ENCODE data around the gene NHERF1.

Gene NHERF1

DNA sequence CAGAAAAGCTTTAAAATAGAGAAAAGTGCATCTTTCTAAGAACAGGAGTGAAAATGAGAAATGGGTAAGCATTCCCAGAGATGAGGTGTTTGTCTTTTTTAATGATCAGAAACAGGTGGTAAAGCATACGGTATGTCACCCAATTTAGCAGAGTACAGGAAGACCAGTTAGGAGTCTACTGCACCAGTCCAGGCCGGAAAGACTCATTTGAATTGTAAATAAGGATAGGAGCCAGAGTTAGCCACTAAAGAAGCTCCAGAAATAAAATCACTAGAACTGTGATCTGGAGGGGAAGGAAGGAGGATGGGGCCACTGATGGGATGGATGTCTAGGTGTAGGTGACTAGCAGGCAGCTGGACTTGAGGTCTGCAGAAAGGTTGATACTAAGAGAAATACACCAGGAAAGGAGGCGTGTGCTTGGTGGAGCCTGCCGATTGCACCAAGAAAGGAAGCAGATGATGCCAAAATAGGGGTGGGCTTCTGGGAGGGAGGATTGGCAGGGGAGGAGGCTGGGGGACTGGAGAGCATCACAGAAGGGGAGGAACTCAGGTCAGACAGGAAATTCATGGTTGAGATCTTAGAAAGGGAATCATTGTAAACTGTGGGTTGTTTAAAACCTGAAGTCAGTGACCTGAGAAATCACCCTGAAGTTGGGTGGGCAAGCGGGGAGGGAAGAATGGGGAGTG, 35.8 kb downstream of the NHERF1 start:
- no peak for DNase-seq (ENCODE audit: low read depth in 2 of 2)

DNA sequence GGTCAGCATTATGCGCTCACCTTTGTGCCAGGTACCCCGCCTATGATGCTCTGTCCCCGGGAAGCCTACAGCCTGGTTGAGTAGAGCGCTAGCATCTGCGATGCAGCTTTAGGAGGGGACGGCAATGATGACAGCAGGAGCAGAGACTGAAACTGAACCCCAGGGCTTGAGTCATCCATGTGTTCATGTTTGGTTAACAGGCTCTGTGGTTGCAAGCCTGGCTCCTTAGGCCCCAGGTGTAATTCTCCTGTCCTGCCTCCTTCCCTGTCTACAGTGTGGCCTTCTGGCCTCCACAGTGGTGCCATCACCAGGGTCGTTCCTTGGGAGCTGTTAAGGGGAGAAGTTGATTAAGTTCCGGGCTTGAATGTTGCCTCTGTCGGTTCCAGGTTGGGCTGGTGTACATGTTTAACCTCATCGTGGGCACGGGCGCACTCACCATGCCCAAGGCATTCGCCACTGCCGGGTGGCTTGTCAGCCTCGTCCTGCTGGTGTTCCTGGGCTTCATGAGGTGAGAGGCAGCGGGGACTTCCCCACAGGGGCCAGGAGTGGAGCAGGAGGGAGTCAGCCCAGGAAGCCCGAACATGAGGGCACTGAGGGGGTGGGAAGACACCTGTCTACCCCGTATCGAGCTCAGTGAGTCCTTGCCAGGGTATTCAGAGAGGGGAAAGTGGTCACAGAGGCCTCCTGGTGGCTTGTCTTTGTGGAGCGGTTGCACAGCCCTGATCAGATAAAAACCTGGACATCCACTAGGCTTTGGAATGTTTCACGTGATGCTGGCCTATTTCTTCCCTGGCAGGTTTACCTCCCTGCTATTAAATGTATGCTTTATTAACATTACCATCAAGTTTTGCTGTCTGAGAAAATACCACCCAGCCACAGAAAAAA, 36.9 kb downstream of the NHERF1 start:
- DNase-seq (ENCODE audit: low read depth in 2 of 2), result no peak

DNA sequence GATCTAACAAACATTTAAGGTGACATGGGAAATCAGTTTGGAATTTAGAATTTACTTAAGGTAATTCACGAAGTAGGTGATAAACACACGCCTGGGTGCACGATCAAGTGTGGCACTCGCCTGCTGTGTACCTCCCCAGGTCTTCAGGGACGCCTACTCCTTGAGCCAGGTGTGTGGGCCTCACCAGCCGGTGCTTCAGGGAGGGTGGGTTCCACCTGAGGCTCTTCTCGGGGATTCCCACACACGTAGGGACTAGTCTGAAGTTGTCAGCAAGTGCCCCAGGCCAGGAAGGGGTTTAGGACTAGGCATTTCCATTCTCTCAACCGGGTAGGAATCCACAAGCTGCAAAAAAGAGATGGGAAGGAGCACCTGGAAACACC, 37.5 kb downstream of the NHERF1 start:
- DNase-seq (ENCODE audit: low read depth in 2 of 2), result no peak

DNA sequence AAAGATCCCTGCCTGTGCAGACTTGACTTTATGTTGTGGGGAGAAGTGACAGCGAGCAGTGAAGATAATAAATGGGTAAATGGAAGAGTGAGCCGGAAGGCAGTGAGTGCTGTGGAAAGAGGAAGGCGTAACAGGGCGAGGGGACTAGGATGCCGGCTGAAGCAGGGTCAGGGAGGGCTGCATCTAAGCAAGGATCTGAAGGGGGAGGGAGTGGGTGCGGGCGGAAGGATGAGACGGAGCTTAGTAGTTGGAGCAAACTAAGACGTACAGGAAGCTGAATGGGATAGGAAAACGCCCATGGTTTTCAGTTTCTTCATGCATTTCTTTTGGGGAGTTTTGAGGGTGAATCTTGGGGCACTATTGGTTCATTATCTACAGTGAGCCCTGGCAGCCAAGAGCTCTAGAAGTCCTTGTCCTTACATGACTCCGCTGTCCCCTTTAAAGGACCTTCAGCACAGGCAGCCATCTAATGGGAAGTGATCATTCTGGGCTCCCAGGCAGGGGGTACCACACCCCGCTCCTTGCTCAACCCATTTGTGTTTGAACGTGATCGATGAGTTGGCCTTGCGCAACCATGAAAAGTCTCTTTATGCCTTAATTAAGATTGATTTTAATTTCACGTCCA, 38.1 kb downstream of the NHERF1 start:
- DNase-seq (ENCODE audit: low read depth in 2 of 2), result no peak

DNA sequence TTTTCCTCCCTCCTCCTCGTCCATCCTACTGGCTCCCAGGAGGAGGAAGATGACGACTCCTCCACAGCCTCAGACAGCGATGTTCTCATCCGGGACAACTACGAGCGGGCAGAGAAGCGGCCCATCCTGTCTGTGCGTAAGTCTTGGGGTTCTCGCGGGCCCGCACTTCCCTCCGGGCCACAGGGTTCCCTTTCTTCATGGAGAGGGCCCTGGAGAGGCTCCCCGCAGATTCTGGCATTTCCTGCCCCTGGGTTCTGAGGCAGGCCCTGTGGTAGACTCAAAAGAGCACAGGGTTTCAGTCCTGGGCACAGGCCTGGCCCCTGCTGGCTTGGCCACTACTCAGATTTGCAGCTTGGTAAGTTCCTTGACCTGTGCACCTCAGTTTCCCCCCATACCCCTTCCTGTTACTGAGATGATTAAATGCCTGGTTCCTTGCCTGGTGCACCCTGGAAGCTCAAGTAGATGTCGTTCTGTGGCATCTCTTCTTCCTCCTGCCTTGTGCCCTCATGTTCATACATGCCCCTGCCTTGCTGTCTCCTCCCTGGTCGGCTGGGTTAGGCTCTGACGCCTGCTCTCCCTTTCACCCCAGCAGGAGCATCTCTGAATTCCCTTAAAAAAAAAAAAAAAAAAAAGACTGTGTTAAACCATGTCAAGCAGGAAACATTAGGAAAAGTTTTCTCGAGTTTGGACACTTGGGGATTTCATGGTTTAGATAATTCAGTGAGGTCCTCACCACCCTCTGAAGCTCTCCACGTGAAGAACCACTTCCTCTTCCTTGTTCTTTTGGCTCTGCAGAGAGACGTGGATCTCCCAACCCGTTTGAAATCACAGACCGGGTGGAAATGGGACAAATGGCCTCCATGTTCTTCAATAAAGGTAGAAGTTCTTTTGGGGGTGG, 42.0 kb downstream of the NHERF1 start:
- no peak for DNase-seq (ENCODE audit: low read depth in 2 of 2)

DNA sequence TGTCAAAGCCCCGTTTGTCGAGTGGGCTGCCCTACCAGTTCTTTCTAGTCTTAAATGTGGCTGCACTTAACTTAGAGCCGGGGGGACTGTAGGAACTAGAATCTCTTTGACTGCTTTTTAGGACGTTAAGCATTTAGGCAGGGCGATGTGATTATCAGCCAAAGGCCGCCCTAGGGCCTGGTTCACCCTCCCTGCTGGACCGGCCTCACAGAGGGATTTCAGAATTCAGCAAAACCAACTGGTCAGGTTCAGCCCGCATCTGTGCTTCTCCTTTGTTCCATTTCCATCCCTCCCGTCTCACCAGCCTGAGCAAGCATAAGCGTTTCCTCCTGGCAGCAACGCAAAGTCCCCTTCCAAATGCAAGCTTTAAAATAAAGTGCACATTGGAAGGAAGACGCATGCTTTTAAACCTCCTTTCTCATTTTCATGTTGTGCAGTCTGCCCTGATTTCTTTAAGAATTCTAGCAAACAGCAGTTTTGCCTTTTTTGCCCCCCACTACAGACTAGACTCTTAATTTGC, 44.2 kb downstream of the NHERF1 start:
- no peak for DNase-seq (ENCODE audit: low read depth in 2 of 2)

DNA sequence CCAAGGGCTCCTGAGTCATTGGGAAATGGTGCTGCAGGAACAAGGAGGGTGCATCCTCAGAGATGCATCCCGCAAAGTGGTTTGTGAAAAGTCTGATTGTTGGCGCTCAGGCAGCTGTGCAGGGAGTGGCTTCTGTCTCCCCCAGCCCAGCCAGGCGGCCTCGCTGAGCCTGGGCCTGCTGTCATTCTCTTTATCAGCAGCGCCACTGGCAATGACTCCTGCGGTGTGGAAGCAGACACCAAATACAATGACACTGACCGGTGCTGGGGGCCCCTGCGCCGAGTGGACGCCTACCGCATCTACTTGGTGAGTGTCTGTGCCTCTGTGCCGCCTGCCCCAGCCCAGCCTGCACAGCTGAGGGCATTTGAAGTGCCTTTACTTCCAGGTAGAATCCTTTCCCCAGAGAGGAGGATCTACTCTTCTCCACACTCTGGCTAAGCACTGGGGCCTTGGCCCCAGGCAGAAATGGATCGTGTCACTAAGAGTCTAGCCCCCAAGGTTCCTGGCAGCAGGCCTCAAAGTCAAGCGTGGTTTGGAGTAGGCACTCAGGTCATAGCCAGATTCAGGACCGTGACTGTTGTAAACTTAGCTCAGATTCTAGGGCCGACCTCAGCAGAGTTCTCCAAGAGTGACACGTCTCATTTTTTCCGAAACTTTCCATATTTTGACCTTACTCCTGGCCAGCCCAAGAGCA, 47.0 kb downstream of the NHERF1 start:
- no peak for DNase-seq (ENCODE audit: low read depth in 2 of 2)

DNA sequence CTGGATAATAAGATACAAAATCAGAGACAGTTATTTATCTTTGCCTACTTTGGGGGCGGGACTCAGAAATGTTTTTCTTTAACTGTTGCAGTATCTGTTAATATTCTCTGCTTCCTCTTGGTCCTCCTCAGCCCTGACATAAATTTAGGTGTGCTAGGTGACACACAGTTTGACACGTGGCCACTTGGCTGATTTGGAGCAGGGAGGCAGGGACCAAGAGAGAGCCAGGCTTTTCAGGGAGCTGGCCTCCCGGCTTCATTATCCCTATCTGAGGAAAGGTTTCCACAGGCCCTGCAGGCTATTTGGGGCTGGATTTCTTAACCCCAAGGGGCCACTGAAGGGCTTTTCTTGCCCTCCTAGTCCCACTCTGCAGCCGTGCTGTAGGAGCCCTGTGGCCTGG, 47.8 kb downstream of the NHERF1 start:
- DNase-seq (ENCODE audit: low read depth in 2 of 2), result no peak

DNA sequence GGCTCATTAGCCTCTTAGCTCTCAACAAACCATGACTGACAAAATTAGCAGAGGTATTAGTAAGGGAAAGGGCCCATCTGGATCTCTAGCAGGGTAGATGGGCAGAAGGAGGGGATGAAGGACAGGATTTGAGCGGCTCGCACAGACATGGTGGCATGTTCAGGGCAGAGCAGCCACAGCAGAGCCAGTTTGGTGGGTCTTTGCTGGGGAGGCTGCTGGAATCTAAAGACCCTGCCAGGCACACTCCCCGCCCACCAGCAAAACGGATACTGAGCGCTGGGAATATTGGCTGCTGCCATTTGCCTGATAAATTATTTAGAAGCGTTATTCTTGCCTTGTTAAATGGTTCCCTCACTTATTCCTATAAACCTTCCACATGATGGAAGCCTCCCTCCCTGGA, 48.4 kb downstream of the NHERF1 start:
- DNase-seq (ENCODE audit: low read depth in 2 of 2), result no peak

DNA sequence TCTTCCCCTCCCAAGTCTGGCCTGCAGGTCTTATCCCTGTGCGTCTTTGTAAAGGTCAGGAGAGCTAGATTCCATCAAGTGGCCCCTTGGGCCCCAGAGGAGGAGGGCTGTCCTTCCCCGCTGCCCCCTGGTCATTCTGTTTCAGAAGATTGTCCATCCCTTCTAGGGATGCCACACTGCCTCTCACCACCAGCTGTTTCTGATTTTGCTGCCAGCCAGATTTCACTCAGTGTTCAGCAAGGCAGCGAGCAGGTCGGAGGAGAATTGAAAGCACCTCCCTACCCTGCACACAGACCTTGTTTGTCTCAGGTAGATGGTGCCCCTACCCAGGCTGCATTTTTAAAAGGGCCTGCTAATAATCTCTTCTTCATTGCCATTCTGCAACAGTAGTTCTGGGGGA, 49.4 kb downstream of the NHERF1 start:
- DNase-seq (ENCODE audit: low read depth in 2 of 2), result no peak

DNA sequence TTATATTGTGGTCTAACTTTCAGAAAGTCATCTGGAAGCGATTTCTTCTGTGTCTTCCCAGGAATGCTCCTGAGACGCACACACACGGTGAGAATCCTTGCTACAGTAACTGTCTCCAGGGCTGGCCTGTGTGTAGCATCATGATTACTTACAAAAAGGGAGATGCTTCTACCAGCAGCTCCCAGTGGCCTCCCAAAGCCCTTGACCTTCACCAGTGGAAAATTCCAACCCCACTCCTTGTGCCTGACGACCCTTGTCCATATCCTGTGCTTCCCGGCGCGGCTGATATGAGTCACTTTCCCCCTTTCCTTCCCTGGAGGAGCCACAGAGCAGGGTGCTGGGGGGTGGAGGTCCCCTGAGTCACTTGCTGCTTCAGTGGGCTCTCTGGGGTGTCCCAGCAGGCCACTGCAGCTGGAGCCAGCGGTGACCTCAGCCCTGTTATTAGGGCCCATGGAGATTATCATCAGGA, 49.8 kb downstream of the NHERF1 start:
- DNase-seq (ENCODE audit: low read depth in 2 of 2), result no peak

DNA sequence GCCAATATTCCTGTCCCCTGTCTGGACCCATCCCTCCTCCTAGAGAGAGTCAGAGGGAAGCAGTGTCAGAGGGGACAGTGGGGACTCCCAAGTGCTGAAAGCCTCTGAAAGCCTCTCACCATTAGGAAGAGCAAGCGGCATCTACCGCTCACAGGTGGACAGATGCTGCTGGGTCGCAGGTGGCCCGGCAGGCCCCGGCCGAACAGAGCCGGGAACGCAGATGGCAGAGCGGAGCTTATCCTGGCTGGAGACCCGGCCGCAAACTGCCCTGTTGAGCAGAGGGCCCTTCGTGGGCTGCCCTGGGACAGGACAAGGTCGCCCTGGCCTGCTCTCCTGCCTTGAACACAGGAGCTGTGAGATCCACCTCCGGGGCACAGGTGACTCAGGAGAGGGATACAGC, 50.7 kb downstream of the NHERF1 start:
- no peak for DNase-seq (ENCODE audit: low read depth in 2 of 2)

DNA sequence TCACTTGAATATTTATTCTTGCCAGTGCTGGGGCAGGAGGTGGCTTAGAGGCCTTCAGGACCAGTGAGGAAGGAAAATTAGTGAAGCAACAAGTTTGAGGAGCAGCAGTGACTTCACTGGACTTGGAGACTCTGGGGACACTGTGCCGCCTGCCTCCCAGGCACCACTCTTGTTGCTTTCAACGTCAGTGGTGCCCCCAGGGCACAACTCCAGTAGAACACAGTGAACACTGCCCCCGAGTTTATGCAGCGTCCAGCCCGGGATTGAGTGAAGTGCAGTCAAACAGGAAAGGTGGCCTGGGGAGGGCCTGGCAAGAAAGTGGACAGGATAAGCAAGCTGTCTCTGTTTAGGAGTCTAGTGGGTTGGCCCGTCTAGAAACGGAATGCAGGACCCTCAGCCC, 52.1 kb downstream of the NHERF1 start:
- DNase-seq (ENCODE audit: low read depth in 2 of 2), result no peak

DNA sequence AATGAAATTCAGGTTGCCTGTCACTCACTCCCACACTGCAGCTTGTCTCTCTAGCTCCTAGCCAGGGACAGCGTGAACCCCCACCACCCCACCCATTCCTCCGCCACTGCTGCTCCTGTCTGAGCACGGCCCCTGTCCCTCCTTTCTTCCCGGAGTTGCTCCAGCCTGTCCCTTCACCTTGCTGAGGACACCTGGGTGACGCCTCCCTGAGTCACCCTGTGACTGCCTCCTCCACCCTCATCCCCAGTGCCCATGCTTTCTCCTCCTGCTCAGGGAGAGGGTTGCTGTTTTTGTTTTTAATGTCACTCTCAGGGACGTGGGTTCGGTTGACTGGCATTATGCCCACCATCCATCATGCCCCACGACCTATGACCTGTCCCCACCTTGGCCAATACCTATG, 53.5 kb downstream of the NHERF1 start:
- no peak for DNase-seq (ENCODE audit: low read depth in 2 of 2)

DNA sequence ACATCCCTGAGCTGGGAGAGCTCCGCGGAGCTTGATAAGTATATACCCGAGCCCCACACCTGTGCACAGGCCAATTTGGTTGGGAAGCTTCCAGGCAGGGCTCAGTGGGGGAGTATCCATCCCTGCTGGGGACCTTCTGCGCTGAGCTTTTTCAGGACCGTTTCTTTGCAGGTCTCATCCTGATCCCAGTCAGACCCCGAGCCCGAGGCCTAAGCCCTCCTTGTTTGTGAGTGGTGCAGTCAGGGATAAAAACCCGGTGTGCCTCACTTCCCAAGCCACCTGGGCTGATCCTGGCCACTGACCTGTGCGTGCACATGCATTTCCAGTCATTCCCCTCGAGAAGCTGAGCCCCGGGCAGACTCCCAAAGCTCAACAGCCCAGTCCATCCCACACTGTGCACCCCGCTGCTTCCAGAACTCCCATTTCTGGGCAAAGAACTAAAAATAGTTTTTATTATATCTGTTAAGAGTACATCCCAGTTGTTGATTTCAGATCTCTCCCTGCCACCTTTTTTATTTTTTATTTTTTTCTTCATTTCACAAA, 55.0 kb downstream of the NHERF1 start:
- no peak for DNase-seq (ENCODE audit: low read depth in 2 of 2)

DNA sequence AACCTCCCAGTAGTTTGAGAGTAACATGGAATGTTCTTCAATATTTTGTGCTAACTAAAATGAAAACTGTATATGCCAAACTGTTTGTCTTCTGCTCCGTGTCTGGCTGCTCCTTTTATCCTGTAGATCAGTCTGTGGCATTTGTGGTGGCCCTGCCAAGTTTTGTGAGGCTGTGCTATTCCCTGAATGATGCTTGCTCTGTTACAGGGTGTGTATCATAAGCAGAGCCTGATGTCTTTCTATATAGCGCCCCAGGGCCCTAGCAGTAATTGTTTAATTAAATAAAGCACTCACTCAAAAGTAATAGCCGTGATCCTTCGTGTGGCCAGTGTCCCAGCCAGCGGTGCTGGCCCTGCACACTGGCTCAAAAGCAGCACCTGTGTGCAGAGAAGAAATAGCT, 55.5 kb downstream of the NHERF1 start:
- no peak for DNase-seq (ENCODE audit: low read depth in 2 of 2)

DNA sequence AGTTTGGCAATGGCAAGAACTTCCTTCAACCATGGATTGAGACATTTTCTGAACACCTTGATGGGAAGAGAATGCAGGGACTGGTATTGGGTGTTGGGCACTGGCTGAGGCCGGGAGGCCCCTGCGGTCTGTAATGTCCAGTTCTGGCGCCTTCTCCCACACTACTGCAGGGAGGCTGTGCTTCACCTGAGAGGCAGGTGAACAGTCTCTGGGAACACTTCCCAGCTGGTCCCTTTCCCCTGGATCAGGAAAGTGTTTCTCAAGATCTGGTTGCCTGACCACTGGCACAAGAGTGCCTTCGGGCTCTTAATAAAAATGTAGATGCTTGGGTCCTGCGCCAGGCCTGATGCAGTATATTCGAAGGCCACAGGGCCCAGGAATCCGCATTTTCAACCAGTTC, 56.3 kb downstream of the NHERF1 start:
- DNase-seq (ENCODE audit: low read depth in 2 of 2), result no peak

DNA sequence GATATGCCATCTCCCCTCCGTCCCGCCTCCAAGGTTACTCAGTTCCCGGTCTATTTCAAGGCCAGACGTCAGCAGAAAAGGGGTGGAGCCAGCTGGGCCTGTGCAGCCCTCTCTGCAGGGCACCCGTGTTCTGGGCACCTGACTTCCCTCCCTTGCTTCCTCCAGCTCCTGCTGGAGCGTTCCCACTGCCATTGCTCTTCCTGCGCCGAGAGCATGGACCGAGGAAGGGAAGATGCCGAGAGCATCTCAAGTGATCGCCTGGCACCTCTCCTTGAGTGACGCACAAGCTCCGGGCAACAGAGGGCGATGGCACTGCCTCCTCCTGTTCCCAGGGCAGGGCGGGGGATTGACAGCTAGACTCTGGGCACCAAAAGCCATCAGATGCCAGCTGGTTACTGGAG, 57.2 kb downstream of the NHERF1 start:
- DNase-seq (ENCODE audit: low read depth in 2 of 2), result no peak

DNA sequence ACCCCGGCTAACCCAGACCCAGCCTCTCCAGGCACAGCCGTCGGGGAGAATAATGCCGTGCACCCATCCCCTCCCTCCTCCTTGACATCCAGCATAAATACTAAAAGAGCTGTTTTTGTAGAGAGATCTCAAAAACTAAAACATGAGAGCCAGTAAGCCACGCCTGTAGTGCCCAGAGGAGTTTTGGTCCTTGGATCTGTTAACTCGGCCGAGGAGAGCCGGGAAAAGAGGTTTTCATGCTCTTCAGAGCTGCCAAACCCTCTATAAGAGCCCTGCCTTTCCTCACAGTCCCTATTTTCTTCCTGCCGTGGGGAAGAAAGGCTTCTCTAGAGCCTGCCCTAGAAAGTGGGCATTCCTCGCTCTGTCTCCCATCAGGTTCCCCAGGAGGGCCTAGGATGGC, 57.9 kb downstream of the NHERF1 start:
- DNase-seq (ENCODE audit: low read depth in 2 of 2), result no peak

DNA sequence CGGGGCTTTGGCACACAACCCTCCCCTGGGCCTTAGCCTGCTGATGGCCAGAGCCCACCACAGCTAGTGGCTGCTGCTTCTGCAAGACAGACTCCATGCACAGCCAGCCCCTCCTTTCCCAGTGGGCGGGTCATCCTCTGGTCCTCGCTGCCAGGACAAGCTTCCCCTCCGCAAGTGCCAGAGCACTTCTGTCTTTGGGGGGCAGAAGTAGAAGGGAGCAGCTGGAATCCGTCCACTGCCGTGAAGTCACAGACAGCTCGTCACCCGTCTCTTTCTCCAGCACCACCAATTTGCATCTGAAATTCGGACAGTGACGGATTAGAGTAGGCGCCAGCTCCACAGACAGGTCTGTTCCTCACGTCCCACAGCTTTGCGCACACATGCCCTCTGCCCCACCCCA, 59.0 kb downstream of the NHERF1 start:
- DNase-seq (ENCODE audit: low read depth in 2 of 2), result no peak

DNA sequence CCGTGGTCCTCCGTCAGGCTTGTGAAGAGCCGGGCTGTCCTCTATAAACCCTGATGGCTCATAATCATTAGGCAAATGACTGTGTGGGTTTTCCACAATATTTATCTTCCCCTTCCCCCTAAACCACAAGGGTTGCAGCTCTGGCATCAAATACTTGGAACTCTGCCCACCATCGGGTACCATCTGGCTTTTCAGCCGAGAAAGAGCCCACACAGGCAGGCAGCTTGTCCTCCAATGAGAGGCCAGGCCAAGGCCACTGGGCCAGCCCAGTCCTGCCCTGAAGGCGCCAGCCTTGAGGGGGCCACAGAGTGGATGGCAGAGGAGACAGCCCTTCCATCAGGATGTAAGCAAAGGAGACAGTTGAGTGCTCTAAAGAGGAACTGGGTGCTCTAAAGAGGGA, 59.5 kb downstream of the NHERF1 start:
- DNase-seq (ENCODE audit: low read depth in 2 of 2), result no peak
